NB4 (cell line): Measurements from ENCODE around the gene C10orf143.

Experiments used
- MYC ChIP-seq: IDR thresholded peaks from 2 replicates; pipeline ENCODE4 v1.6.1; 2011; ENCODE audit warnings: low read depth, low read length
- POLR2A ChIP-seq: IDR thresholded peaks from 2 replicates; pipeline ENCODE4 v1.6.1; 2011; ENCODE audit warnings: mild to moderate bottlenecking; ENCODE audit not compliant: insufficient read length; ENCODE audit errors: extremely low read depth
- TF ChIP-seq, protein P1 (sequence below): IDR thresholded peaks from one replicate; pipeline ENCODE4 v1.5.1; 2012; ENCODE audit warnings: low read depth, low read length

DNA sequence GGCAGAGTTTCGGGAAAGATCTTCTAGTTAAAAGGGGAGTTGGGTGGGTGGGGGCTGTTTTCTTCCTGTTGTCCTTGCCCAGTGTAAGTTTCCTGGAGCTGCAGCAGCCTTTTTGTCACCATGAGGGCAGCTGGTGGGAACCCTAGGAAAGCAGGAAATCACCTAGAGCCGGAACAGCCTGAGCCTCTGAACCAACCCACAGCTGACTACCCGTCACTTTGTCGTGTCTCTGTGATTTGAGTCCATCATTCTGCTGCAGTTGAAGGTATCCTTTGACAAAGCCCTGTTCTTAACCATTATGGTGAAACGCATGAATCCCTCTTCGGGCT lies 1.2 kb upstream of the C10orf143 start:
- TF ChIP-seq, protein P1, sequence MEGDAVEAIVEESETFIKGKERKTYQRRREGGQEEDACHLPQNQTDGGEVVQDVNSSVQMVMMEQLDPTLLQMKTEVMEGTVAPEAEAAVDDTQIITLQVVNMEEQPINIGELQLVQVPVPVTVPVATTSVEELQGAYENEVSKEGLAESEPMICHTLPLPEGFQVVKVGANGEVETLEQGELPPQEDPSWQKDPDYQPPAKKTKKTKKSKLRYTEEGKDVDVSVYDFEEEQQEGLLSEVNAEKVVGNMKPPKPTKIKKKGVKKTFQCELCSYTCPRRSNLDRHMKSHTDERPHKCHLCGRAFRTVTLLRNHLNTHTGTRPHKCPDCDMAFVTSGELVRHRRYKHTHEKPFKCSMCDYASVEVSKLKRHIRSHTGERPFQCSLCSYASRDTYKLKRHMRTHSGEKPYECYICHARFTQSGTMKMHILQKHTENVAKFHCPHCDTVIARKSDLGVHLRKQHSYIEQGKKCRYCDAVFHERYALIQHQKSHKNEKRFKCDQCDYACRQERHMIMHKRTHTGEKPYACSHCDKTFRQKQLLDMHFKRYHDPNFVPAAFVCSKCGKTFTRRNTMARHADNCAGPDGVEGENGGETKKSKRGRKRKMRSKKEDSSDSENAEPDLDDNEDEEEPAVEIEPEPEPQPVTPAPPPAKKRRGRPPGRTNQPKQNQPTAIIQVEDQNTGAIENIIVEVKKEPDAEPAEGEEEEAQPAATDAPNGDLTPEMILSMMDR: no peak
- TF ChIP-seq MYC: no peak
- no peak for TF ChIP-seq POLR2A
